Measurements from ENCODE around the gene BCAR3. TPM values are rescaled to one million over a fixed set of nuclear protein-coding genes. Genes with fewer than 3 reads are reported as not detected.

The BCAR3 gene
- total RNA-seq, 2 donors from 2014 or later, result 7.9 to 10.9 TPM

- TF ChIP-seq CTCF (IDR thresholded peaks at IDR 0.05) (no peak), POLR2A (IDR thresholded peaks at IDR 0.05) (no peak)
- ATAC-seq (no peak), DNase-seq (no peak)
- H3K9me3 ChIP-seq, result no peaks in the 10 kb centered on the region
- 79 to 85% methylated on average over 3 of the region's 3 CpGs for WGBS, 2 donors
- no peaks in the 10 kb centered on the region for H3K27me3 ChIP-seq
- no peaks in the 10 kb centered on the region for H3K36me3 ChIP-seq (replicated peaks in 1 of 2; ENCODE audit: insufficient read depth in 1 of 2, low read depth in 2 of 2)
- intact Hi-C loops (cut with DNase I), result loop anchor here (5.0 kb wide), 1 partner anchor 187 kb away; no protein-coding TSS in a partner anchor
- no peak overlapping the region for H3K27ac ChIP-seq
- no peak overlapping the region for H3K4me3 ChIP-seq
- H3K4me1 ChIP-seq, result no peaks in the 10 kb centered on the region
These were observed 51.5 kb downstream of the BCAR3 start for GRCh38 chr1:93630168-93630567.

- no peak overlapping the region for H3K4me3 ChIP-seq
- intact Hi-C loops (cut with DNase I), result loop anchor here (5.0 to 10.0 kb wide), 2 partner anchors 188 to 195 kb away; no protein-coding TSS in a partner anchor
- H3K36me3 ChIP-seq (replicated peaks in 1 of 2; ENCODE audit: insufficient read depth in 1 of 2, low read depth in 2 of 2), result no peaks in the 10 kb centered on the region
- H3K4me1 ChIP-seq, result no peaks in the 10 kb centered on the region
- no peak overlapping the region for H3K27ac ChIP-seq
- no peaks in the 10 kb centered on the region for H3K9me3 ChIP-seq
- ATAC-seq, result peak; percentile 85
- TF ChIP-seq POLR2A (IDR thresholded peaks at IDR 0.05), result no peak
- TF ChIP-seq CTCF (IDR thresholded peaks at IDR 0.05), result peak; percentile 31 to 92 (median 80)
- DNase-seq, result peak; percentile 55 to 74 (median 60)
- no peaks in the 10 kb centered on the region for H3K27me3 ChIP-seq
- 45 to 47% methylated on average over 9 of the region's 9 CpGs for WGBS, 2 donors
These were observed 52.3 kb downstream of the BCAR3 start for GRCh38 chr1:93629101-93630059.

- 53 to 54% methylated on average over 3 of the region's 3 CpGs for WGBS, 2 donors
These were observed 53.0 kb downstream of the BCAR3 start for GRCh38 chr1:93628681-93629080.

GRCh38 chr1:93625582-93626327 is 55.9 kb downstream of the BCAR3 start:
- Histone ChIP-seq H3K27me3 (no peaks in the 10 kb centered on the region), H3K4me3 (no peak overlapping the region), H3K36me3 (replicated peaks in 1 of 2; ENCODE audit: insufficient read depth in 1 of 2, low read depth in 2 of 2) (no peaks in the 10 kb centered on the region), H3K9me3 (no peaks in the 10 kb centered on the region), H3K27ac (no peak overlapping the region), H3K4me1 (peaks cover 11% of the 10 kb centered on the region)
- DNase-seq, result peak in 1 of 4 donors; percentile 16
- intact Hi-C loops (cut with DNase I), result loop anchor here (10.0 kb wide), 1 partner anchor 191 kb away; no protein-coding TSS in a partner anchor
- WGBS, 2 donors, result 45 to 51% methylated on average over 3 of the region's 3 CpGs
- no peak for ATAC-seq
- no peak for TF ChIP-seq CTCF (IDR thresholded peaks at IDR 0.05)

More at GRCh38 chr1:93628681-93629080, 53.0 kb downstream of the BCAR3 start:
- H3K27me3 ChIP-seq, result no peaks in the 10 kb centered on the region
- no peak overlapping the region for H3K4me3 ChIP-seq
- H3K36me3 ChIP-seq (replicated peaks in 1 of 2; ENCODE audit: insufficient read depth in 1 of 2, low read depth in 2 of 2), result no peaks in the 10 kb centered on the region
- no peaks in the 10 kb centered on the region for H3K4me1 ChIP-seq
- ATAC-seq (no peak), DNase-seq (no peak)
- no peaks in the 10 kb centered on the region for H3K9me3 ChIP-seq
- no peak for TF ChIP-seq POLR2A (IDR thresholded peaks at IDR 0.05)
- TF ChIP-seq CTCF (IDR thresholded peaks at IDR 0.05), result no peak
- intact Hi-C loops (cut with DNase I), result loop anchor here (10.0 kb wide), 1 partner anchor 194 kb away; no protein-coding TSS in a partner anchor
- no peak overlapping the region for H3K27ac ChIP-seq
